Osteocyte (in vitro differentiated cells): Measurements from ENCODE around the gene THRA. TPM values are rescaled to one million over a fixed set of nuclear protein-coding genes. Genes with fewer than 3 reads are reported as not detected.

Experiments used
- DNase-seq: peaks from one replicate; pipeline ENCODE4 v3.0.0; 2021; ENCODE audit warnings: mixed read lengths; ENCODE audit not compliant: unreplicated experiment; ENCODE audit errors: extremely low spot score
- H3K27ac Mint-ChIP-seq: one replicate; pipeline ENCODE4 v1.8.0; 2021; ENCODE audit warnings: mild to moderate bottlenecking, mixed read lengths; ENCODE audit not compliant: unreplicated experiment
- H3K27me3 Mint-ChIP-seq: one replicate; pipeline ENCODE4 v1.8.0; 2021; ENCODE audit warnings: mixed read lengths; ENCODE audit not compliant: unreplicated experiment
- H3K36me3 Mint-ChIP-seq: one replicate; pipeline ENCODE4 v1.8.0; 2021; ENCODE audit warnings: mixed read lengths; ENCODE audit not compliant: unreplicated experiment
- H3K4me1 Mint-ChIP-seq: one replicate; pipeline ENCODE4 v1.8.0; 2021; ENCODE audit warnings: mixed read lengths; ENCODE audit not compliant: unreplicated experiment
- H3K4me3 Mint-ChIP-seq: one replicate; pipeline ENCODE4 v1.8.0; 2021; ENCODE audit warnings: mild to moderate bottlenecking, moderate library complexity, mixed read lengths; ENCODE audit not compliant: unreplicated experiment
- H3K9me3 Mint-ChIP-seq: one replicate; pipeline ENCODE4 v1.8.0; 2021; ENCODE audit warnings: mixed read lengths; ENCODE audit not compliant: unreplicated experiment
- CTCF ChIP-seq: fragments of 200-600 bp; sonication (generic); IDR thresholded peaks from 2 replicates; pipeline ENCODE4 v1.5.0; 2021; ENCODE audit warnings: antibody characterized with exemption, mild to moderate bottlenecking, moderate library complexity
- total RNA-seq: library from RNA; stranded (reverse); gene quantifications from 2 replicates; pipeline ENCODE4 v1.2.1, GENCODE V29; 2021

The THRA gene
- total RNA-seq, 1 donor from 2014 or later: 44.6 TPM

- Mint-ChIP-seq H3K4me1 (no peaks in the 10 kb centered on the region), H3K36me3 (peaks cover 34% of the 10 kb centered on the region), H3K27me3 (no peaks in the 10 kb centered on the region), H3K9me3 (no peaks in the 10 kb centered on the region), H3K4me3 (no peak overlapping the region), H3K27ac (no peak overlapping the region)
- DNase-seq: no peak
- no peak for TF ChIP-seq CTCF
Observed at GRCh38 chr17:40087903-40088718, 25.3 kb downstream of the THRA start.

GRCh38 chr17:40089077-40089895, 26.5 kb downstream of the THRA start:
- peaks cover 38% of the 10 kb centered on the region for H3K36me3 Mint-ChIP-seq

GRCh38 chr17:40090237-40091119, 27.7 kb downstream of the THRA start:
- no peaks in the 10 kb centered on the region for H3K27me3 Mint-ChIP-seq
- DNase-seq: no peak

More at GRCh38 chr17:40089077-40089895, 26.5 kb downstream of the THRA start:
- no peaks in the 10 kb centered on the region for H3K4me1 Mint-ChIP-seq
- H3K9me3 Mint-ChIP-seq: no peaks in the 10 kb centered on the region
- no peak for DNase-seq
- H3K27me3 Mint-ChIP-seq: no peaks in the 10 kb centered on the region
- no peak overlapping the region for H3K27ac Mint-ChIP-seq
- no peak for TF ChIP-seq CTCF
- H3K4me3 Mint-ChIP-seq: no peak overlapping the region

GRCh38 chr17:40091691-40092397, 29.1 kb downstream of the THRA start:
- Mint-ChIP-seq H3K27me3 (no peaks in the 10 kb centered on the region), H3K4me1 (peaks cover 2% of the 10 kb centered on the region), H3K36me3 (peaks cover 35% of the 10 kb centered on the region), H3K9me3 (no peaks in the 10 kb centered on the region), H3K27ac (no peak overlapping the region), H3K4me3 (no peak overlapping the region)
- TF ChIP-seq CTCF: no peak
- no peak for DNase-seq

More at GRCh38 chr17:40090237-40091119, 27.7 kb downstream of the THRA start:
- no peak overlapping the region for H3K4me3 Mint-ChIP-seq
- H3K36me3 Mint-ChIP-seq: peaks cover 35% of the 10 kb centered on the region
- no peaks in the 10 kb centered on the region for H3K9me3 Mint-ChIP-seq
- H3K4me1 Mint-ChIP-seq: no peaks in the 10 kb centered on the region
- no peak overlapping the region for H3K27ac Mint-ChIP-seq
- no peak for TF ChIP-seq CTCF
